Neural cell (in vitro differentiated cells): Measurements from ENCODE around the gene ZNF230. TPM values are rescaled to one million over a fixed set of nuclear protein-coding genes. Genes with fewer than 3 reads are reported as not detected.

Source experiments
- H2AFZ ChIP-seq: fragments of 200-600, 300-800 bp; sonication (generic), shearing (Covaris generic); 2 replicates; pipeline ENCODE4 v1.6.0; 2014; ENCODE audit warnings: low read depth, mild to moderate bottlenecking, antibody characterized with exemption, low read length, moderate library complexity
- H3F3A ChIP-seq: fragments of 200-600 bp; shearing (Covaris generic); 2 replicates; pipeline ENCODE4 v1.6.1; 2016; ENCODE audit warnings: mild to moderate bottlenecking, moderate library complexity, mixed read lengths, antibody characterized with exemption, low read length; ENCODE audit not compliant: insufficient read depth, poor library complexity, severe bottlenecking
- H3K27ac ChIP-seq: fragments of 200-600, 300-800 bp; sonication (generic), shearing (Covaris generic); 2 replicates; pipeline ENCODE4 v1.5.1; 2014; ENCODE audit warnings: mild to moderate bottlenecking, low read length, moderate library complexity
- H3K27me3 ChIP-seq: fragments of 300-800, 200-600 bp; sonication (generic), shearing (Covaris generic); 2 replicates; pipeline ENCODE4 v1.6.0; 2014; ENCODE audit warnings: mild to moderate bottlenecking, low read depth, low read length, moderate library complexity; ENCODE audit not compliant: insufficient read depth
- H3K36me3 ChIP-seq: fragments of 300-800, 200-600 bp; sonication (generic), shearing (Covaris generic); 2 replicates; pipeline ENCODE4 v1.5.1; 2014; ENCODE audit warnings: mild to moderate bottlenecking, antibody characterized with exemption, low read length, moderate library complexity; ENCODE audit not compliant: insufficient read depth
- H3K4me2 ChIP-seq: fragments of 300-800, 200-600 bp; sonication (generic), shearing (Covaris generic); 2 replicates; pipeline ENCODE4 v1.6.0; 2014; ENCODE audit warnings: mild to moderate bottlenecking, low read length
- H3K4me3 ChIP-seq: fragments of 300-800, 200-600 bp; sonication (generic), shearing (Covaris generic); 2 replicates; pipeline ENCODE4 v1.5.1; 2014; ENCODE audit warnings: mild to moderate bottlenecking, low read length, moderate library complexity
- H3K79me2 ChIP-seq: fragments of 200-600 bp; shearing (Covaris generic); replicated peaks from 2 replicates; pipeline ENCODE4 v1.6.0; 2014; ENCODE audit warnings: mild to moderate bottlenecking, low read length, moderate library complexity; ENCODE audit not compliant: insufficient read depth
- H3K9ac ChIP-seq: fragments of 300-800, 200-600 bp; sonication (generic), shearing (Covaris generic); 2 replicates; pipeline ENCODE4 v1.6.1; 2016; ENCODE audit warnings: mild to moderate bottlenecking, low read length, mixed read lengths
- H3K9me2 ChIP-seq: fragments of 200-600 bp; shearing (Covaris generic); 2 replicates; pipeline ENCODE4 v1.6.1; 2016; ENCODE audit warnings: mild to moderate bottlenecking, low read length, mixed read lengths; ENCODE audit not compliant: insufficient read depth
- H3K9me3 ChIP-seq: fragments of 200-600, 300-800 bp; sonication (generic), shearing (Covaris generic); 2 replicates; pipeline ENCODE4 v1.6.1; 2016; ENCODE audit warnings: mild to moderate bottlenecking, mixed run types, low read length, moderate library complexity, mixed read lengths
- H4K20me1 ChIP-seq: fragments of 200-600 bp; shearing (Covaris generic); 2 replicates; pipeline ENCODE4 v1.6.1; 2016; ENCODE audit warnings: mild to moderate bottlenecking, mixed run types; ENCODE audit not compliant: insufficient read depth
- EP300 ChIP-seq: fragments of 450-650 bp; conservative IDR thresholded peaks from 2 replicates; pipeline ENCODE4 v1.6.1; 2014; ENCODE audit warnings: antibody characterized with exemption, mild to moderate bottlenecking, moderate library complexity; ENCODE audit not compliant: poor library complexity, severe bottlenecking
- EZH2 ChIP-seq: fragments of 200-600, 300-800 bp; shearing (Covaris generic), sonication (generic); IDR thresholded peaks from 2 replicates; pipeline ENCODE4 v1.6.1; 2014; ENCODE audit warnings: antibody characterized with exemption, low read length, borderline replicate concordance, mild to moderate bottlenecking; ENCODE audit not compliant: insufficient read depth, poor library complexity, severe bottlenecking
- MXI1 ChIP-seq: fragments of 450-650 bp; conservative IDR thresholded peaks from 2 replicates; pipeline ENCODE4 v1.6.1; 2014; ENCODE audit warnings: antibody characterized with exemption, mild to moderate bottlenecking; ENCODE audit not compliant: poor library complexity, severe bottlenecking
- POLR2AphosphoS5 ChIP-seq: IDR thresholded peaks from 2 replicates; pipeline ENCODE4 v1.6.1; 2012
- RAD21 ChIP-seq: fragments of 450-650 bp; conservative IDR thresholded peaks from 2 replicates; pipeline ENCODE4 v1.6.1; 2014; ENCODE audit warnings: antibody characterized with exemption, mild to moderate bottlenecking, moderate library complexity
- SMC3 ChIP-seq: fragments of 450-650 bp; conservative IDR thresholded peaks from 2 replicates; pipeline ENCODE4 v1.6.1; 2014; ENCODE audit warnings: antibody characterized with exemption, mild to moderate bottlenecking, moderate library complexity; ENCODE audit not compliant: poor library complexity
- TAF1 ChIP-seq: IDR thresholded peaks from 2 replicates; pipeline ENCODE4 v1.6.1; 2012; ENCODE audit warnings: low read depth
- polyA plus RNA-seq: library from polyadenylated mRNA; depleted of rRNA; stranded (reverse); fragments of >200 nt; gene quantifications from 2 replicates; pipeline ENCODE4 v1.2.3, GENCODE V29; 2014
- TF ChIP-seq, protein P1 (sequence below): IDR thresholded peaks from 2 replicates; pipeline ENCODE4 v1.6.1; 2012; ENCODE audit warnings: borderline replicate concordance
- TF ChIP-seq, protein P2 (sequence below): fragments of 450-650 bp; IDR thresholded peaks from 2 replicates; pipeline ENCODE4 v1.5.1; 2014; ENCODE audit warnings: antibody characterized with exemption, mild to moderate bottlenecking, moderate library complexity; ENCODE audit not compliant: poor library complexity, severe bottlenecking

ZNF230 gene
- polyA plus RNA-seq, 1 donor from 2014 or later = 6.7 TPM

DNA sequence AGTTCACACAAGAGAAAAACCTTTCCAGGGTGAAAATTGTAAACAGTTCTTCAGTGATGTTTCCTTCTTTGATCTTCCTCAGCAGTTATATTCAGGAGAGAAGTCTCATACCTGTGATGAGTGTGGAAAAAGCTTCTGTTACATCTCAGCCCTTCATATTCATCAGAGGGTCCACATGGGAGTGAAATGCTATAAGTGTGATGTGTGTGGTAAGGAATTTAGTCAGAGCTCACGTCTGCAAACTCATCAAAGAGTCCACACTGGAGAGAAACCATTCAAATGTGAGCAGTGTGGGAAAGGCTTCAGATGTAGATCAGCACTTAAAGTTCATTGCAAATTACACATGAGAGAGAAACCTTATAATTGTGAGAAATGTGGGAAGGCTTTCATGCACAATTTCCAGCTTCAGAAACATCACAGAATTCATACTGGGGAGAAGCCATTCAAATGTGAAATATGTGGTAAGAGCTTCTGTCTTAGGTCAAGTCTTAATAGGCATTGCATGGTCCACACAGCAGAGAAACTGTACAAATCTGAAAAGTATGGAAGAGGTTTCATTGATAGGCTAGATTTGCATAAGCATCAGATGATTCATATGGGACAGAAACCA lies 29.3 kb downstream of the ZNF230 start:
- Histone ChIP-seq H2AFZ (no peak overlapping the region), H4K20me1 (no peaks in the 10 kb centered on the region), H3F3A (no peaks in the 10 kb centered on the region), H3K79me2 (no peaks in the 10 kb centered on the region), H3K9ac (no peak overlapping the region), H3K9me3 (peaks cover 17% of the 10 kb centered on the region), H3K27ac (no peak overlapping the region), H3K9me2 (no peaks in the 10 kb centered on the region), H3K27me3 (no peaks in the 10 kb centered on the region), H3K4me2 (no peak overlapping the region), H3K4me3 (no peak overlapping the region), H3K36me3 (peaks cover 28% of the 10 kb centered on the region)
- TF ChIP-seq TAF1 = no peak
- TF ChIP-seq EP300 = no peak
- TF ChIP-seq RAD21 = no peak
- TF ChIP-seq, protein P1, sequence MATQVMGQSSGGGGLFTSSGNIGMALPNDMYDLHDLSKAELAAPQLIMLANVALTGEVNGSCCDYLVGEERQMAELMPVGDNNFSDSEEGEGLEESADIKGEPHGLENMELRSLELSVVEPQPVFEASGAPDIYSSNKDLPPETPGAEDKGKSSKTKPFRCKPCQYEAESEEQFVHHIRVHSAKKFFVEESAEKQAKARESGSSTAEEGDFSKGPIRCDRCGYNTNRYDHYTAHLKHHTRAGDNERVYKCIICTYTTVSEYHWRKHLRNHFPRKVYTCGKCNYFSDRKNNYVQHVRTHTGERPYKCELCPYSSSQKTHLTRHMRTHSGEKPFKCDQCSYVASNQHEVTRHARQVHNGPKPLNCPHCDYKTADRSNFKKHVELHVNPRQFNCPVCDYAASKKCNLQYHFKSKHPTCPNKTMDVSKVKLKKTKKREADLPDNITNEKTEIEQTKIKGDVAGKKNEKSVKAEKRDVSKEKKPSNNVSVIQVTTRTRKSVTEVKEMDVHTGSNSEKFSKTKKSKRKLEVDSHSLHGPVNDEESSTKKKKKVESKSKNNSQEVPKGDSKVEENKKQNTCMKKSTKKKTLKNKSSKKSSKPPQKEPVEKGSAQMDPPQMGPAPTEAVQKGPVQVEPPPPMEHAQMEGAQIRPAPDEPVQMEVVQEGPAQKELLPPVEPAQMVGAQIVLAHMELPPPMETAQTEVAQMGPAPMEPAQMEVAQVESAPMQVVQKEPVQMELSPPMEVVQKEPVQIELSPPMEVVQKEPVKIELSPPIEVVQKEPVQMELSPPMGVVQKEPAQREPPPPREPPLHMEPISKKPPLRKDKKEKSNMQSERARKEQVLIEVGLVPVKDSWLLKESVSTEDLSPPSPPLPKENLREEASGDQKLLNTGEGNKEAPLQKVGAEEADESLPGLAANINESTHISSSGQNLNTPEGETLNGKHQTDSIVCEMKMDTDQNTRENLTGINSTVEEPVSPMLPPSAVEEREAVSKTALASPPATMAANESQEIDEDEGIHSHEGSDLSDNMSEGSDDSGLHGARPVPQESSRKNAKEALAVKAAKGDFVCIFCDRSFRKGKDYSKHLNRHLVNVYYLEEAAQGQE = no peak
- TF ChIP-seq EZH2 = no peak
- no peak for TF ChIP-seq POLR2AphosphoS5
- TF ChIP-seq SMC3 = no peak
- no peak for TF ChIP-seq MXI1
- TF ChIP-seq, protein P2, sequence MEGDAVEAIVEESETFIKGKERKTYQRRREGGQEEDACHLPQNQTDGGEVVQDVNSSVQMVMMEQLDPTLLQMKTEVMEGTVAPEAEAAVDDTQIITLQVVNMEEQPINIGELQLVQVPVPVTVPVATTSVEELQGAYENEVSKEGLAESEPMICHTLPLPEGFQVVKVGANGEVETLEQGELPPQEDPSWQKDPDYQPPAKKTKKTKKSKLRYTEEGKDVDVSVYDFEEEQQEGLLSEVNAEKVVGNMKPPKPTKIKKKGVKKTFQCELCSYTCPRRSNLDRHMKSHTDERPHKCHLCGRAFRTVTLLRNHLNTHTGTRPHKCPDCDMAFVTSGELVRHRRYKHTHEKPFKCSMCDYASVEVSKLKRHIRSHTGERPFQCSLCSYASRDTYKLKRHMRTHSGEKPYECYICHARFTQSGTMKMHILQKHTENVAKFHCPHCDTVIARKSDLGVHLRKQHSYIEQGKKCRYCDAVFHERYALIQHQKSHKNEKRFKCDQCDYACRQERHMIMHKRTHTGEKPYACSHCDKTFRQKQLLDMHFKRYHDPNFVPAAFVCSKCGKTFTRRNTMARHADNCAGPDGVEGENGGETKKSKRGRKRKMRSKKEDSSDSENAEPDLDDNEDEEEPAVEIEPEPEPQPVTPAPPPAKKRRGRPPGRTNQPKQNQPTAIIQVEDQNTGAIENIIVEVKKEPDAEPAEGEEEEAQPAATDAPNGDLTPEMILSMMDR = no peak

DNA sequence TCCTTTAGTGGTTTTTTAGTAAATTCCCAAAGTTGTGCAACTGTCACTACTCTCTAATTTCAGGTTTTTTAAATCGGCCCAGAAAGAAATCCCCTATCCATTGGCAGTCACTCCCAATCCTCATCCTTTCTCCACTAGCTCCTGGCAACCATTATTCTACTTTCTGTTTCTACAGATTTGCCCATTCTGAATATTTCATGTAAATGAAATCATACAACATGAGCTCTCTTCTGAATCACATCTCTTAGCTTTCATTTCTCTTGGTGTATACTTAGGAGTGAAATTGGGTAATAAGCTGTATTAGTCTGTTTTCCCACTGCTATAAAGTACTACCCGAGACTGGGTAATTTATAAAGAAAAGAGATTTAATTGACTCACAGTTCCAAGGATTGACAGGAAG lies 39.4 kb downstream of the ZNF230 start:
- Histone ChIP-seq H3K4me2 (no peak overlapping the region), H2AFZ (no peak overlapping the region), H3K9me3 (no peaks in the 10 kb centered on the region), H3K4me3 (no peak overlapping the region), H3K27me3 (no peaks in the 10 kb centered on the region), H3K79me2 (no peaks in the 10 kb centered on the region), H3K9me2 (no peaks in the 10 kb centered on the region), H3K36me3 (no peaks in the 10 kb centered on the region), H3K9ac (no peak overlapping the region), H3F3A (no peaks in the 10 kb centered on the region), H4K20me1 (no peaks in the 10 kb centered on the region), H3K27ac (no peak overlapping the region)
- TF ChIP-seq MXI1 = no peak
- no peak for TF ChIP-seq POLR2AphosphoS5
- TF ChIP-seq RAD21 = no peak
